ENCODE results near the gene GPA33. TPM values are rescaled to one million over a fixed set of nuclear protein-coding genes. Genes with fewer than 3 reads are reported as not detected.

Gene GPA33
- total and polyA plus RNA-seq, 2 donors (not counting 1 experiment from before 2014, with no cell fraction given), result not detected

DNA sequence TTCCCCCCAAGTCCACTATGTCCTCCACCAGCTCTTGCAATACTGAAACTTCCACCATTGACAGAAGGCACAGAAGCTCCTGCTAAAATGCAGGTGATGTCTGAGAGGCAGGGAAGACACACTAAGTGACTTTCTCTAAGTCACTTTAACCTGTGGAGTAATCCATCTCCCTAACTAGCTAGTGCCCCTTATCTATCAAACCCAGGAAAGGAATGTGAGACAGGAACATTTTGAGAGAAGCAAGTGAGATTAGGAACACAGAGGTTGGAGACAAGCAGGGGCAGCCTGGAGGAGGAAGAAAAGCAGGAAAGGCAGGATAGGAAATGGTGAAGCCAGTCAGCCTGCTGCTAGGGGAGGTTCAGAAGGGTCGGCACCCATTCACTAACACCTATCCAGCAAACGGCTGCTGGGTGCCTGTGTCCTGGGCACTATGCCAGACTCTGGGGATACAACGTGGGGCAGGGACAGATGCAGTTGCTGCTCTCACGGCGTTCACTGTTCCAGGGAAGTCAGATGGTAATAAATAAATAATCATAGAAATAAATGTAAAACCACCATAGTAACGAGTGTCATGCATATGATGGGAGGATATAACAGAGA lies 7.0 kb downstream of the GPA33 start:
- H2AFZ ChIP-seq (ENCODE audit: low read length), result no peak overlapping the region
- H3K9ac ChIP-seq (ENCODE audit: insufficient read depth, low read length), result no peak overlapping the region
- H3K27ac ChIP-seq (ENCODE audit: insufficient read depth, low read length), result no peak overlapping the region
- no peaks in the 10 kb centered on the region for H4K20me1 ChIP-seq (ENCODE audit: control insufficient read depth, extremely low read depth, insufficient read depth, low read length)
- H3K79me2 ChIP-seq (ENCODE audit: control insufficient read depth, insufficient read depth, low read length), result no peaks in the 10 kb centered on the region
- no peak overlapping the region for H3K4me2 ChIP-seq (ENCODE audit: extremely low read depth, insufficient read depth, low read length)
- no peaks in the 10 kb centered on the region for H3K4me1 ChIP-seq (ENCODE audit: control insufficient read depth, extremely low read depth, insufficient read depth, low read length)
- no peak overlapping the region for H3K4me3 ChIP-seq (replicated peaks in 1 of 4; ENCODE audit: control extremely low read depth in 1 of 4, insufficient read depth in 1 of 4, low read depth in 3 of 4, low read length in 4 of 4)
- DNase-seq (ENCODE audit: low read depth in 2 of 2), result no peak
- no peak for TF ChIP-seq EZH2 (IDR thresholded peaks at IDR 0.05; ENCODE audit: low read length, missing control alignments)
- TF ChIP-seq, protein P1, sequence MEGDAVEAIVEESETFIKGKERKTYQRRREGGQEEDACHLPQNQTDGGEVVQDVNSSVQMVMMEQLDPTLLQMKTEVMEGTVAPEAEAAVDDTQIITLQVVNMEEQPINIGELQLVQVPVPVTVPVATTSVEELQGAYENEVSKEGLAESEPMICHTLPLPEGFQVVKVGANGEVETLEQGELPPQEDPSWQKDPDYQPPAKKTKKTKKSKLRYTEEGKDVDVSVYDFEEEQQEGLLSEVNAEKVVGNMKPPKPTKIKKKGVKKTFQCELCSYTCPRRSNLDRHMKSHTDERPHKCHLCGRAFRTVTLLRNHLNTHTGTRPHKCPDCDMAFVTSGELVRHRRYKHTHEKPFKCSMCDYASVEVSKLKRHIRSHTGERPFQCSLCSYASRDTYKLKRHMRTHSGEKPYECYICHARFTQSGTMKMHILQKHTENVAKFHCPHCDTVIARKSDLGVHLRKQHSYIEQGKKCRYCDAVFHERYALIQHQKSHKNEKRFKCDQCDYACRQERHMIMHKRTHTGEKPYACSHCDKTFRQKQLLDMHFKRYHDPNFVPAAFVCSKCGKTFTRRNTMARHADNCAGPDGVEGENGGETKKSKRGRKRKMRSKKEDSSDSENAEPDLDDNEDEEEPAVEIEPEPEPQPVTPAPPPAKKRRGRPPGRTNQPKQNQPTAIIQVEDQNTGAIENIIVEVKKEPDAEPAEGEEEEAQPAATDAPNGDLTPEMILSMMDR (conservative IDR thresholded peaks at IDR 0.05 in 1 of 2, IDR thresholded peaks at IDR 0.05 in 1 of 2; ENCODE audit: low read depth in 1 of 2, low read length in 2 of 2), result no peak
- H3K27me3 ChIP-seq (ENCODE audit: control insufficient read depth, insufficient read depth, low read length), result no peaks in the 10 kb centered on the region
- H3K36me3 ChIP-seq (ENCODE audit: control insufficient read depth, insufficient read depth, low read length), result no peaks in the 10 kb centered on the region
- no peaks in the 10 kb centered on the region for H3K9me3 ChIP-seq (ENCODE audit: control insufficient read depth, insufficient read depth, low read depth, low read length)

DNA sequence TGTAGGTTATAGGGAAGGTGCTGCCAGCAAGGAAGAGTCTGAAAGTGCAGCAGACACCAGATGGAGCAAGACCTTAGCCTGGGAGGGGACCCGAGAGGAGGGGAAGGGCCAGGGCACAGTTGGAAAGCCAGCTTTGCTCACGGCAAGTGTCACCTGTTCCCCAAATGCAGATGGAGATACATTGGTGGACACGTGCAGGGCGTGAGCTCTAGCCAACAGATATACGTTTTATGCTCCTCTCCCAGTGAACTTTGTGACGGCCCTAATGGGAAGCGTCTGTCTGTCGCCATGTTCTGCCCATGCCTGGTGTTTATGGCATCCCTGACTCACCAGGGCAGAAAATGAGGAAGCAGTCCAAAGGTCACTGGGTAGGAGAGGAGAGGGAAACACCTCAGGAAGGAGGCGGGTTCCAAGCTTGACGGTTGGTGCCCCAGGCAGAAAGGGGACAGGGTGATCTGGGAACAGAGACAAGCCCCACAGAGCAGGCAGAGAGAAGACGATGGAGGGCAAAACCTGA lies 7.6 kb downstream of the GPA33 start:
- no peak overlapping the region for H3K27ac ChIP-seq (ENCODE audit: insufficient read depth, low read length)
- H3K4me1 ChIP-seq (ENCODE audit: control insufficient read depth, extremely low read depth, insufficient read depth, low read length), result no peaks in the 10 kb centered on the region
- TF ChIP-seq EZH2 (IDR thresholded peaks at IDR 0.05; ENCODE audit: low read length, missing control alignments), result no peak
- TF ChIP-seq, protein P1 (conservative IDR thresholded peaks at IDR 0.05 in 1 of 2, IDR thresholded peaks at IDR 0.05 in 1 of 2; ENCODE audit: low read depth in 1 of 2, low read length in 2 of 2), result no peak
- H3K27me3 ChIP-seq (ENCODE audit: control insufficient read depth, insufficient read depth, low read length), result no peaks in the 10 kb centered on the region
- no peaks in the 10 kb centered on the region for H3K79me2 ChIP-seq (ENCODE audit: control insufficient read depth, insufficient read depth, low read length)
- no peak overlapping the region for H3K4me3 ChIP-seq (replicated peaks in 1 of 4; ENCODE audit: control extremely low read depth in 1 of 4, insufficient read depth in 1 of 4, low read depth in 3 of 4, low read length in 4 of 4)
- no peaks in the 10 kb centered on the region for H3K9me3 ChIP-seq (ENCODE audit: control insufficient read depth, insufficient read depth, low read depth, low read length)
- no peak overlapping the region for H2AFZ ChIP-seq (ENCODE audit: low read length)
- DNase-seq (ENCODE audit: low read depth in 2 of 2), result no peak
- no peaks in the 10 kb centered on the region for H3K36me3 ChIP-seq (ENCODE audit: control insufficient read depth, insufficient read depth, low read length)
- no peak overlapping the region for H3K4me2 ChIP-seq (ENCODE audit: extremely low read depth, insufficient read depth, low read length)
- H4K20me1 ChIP-seq (ENCODE audit: control insufficient read depth, extremely low read depth, insufficient read depth, low read length), result no peaks in the 10 kb centered on the region
- no peak overlapping the region for H3K9ac ChIP-seq (ENCODE audit: insufficient read depth, low read length)

DNA sequence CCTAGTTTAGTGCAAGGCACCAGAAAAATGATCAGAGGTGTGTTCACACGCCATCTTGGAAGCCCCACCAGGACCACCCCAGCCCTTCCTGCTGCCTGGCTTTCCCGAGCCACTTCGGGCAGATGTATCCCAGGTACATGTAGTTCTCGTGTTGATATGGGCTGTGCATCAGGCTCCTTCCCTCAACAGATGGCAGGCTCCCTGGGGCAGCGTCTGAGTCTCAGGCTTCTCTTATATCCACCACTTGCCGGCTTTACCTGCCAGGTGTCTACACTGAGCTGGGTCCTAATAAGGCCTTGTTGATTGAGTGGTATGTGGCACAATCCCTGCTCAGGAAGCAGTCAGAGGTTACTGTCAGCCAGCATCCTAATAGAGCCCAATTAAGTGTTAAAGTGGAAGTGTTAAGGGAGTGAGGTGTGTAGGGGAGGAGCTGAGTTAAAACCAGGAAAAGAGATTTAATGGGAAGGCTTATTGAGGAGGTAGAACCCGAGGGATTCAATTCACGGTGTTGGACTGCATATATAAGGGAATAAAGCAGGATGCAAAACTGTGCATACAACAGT lies 8.5 kb downstream of the GPA33 start:
- TF ChIP-seq, protein P1 (conservative IDR thresholded peaks at IDR 0.05 in 1 of 2, IDR thresholded peaks at IDR 0.05 in 1 of 2; ENCODE audit: low read depth in 1 of 2, low read length in 2 of 2), result no peak
- TF ChIP-seq EZH2 (IDR thresholded peaks at IDR 0.05; ENCODE audit: low read length, missing control alignments), result no peak
- Histone ChIP-seq H4K20me1 (ENCODE audit: control insufficient read depth, extremely low read depth, insufficient read depth, low read length) (no peaks in the 10 kb centered on the region), H3K4me1 (ENCODE audit: control insufficient read depth, extremely low read depth, insufficient read depth, low read length) (no peaks in the 10 kb centered on the region), H2AFZ (ENCODE audit: low read length) (no peak overlapping the region), H3K79me2 (ENCODE audit: control insufficient read depth, insufficient read depth, low read length) (no peaks in the 10 kb centered on the region), H3K27me3 (ENCODE audit: control insufficient read depth, insufficient read depth, low read length) (no peaks in the 10 kb centered on the region), H3K27ac (ENCODE audit: insufficient read depth, low read length) (no peak overlapping the region), H3K4me3 (replicated peaks in 1 of 4; ENCODE audit: control extremely low read depth in 1 of 4, insufficient read depth in 1 of 4, low read depth in 3 of 4, low read length in 4 of 4) (no peak overlapping the region), H3K9me3 (ENCODE audit: control insufficient read depth, insufficient read depth, low read depth, low read length) (no peaks in the 10 kb centered on the region), H3K36me3 (ENCODE audit: control insufficient read depth, insufficient read depth, low read length) (no peaks in the 10 kb centered on the region), H3K9ac (ENCODE audit: insufficient read depth, low read length) (no peak overlapping the region), H3K4me2 (ENCODE audit: extremely low read depth, insufficient read depth, low read length) (no peak overlapping the region)
- DNase-seq (ENCODE audit: low read depth in 2 of 2), result no peak
